ENCODE data around the gene SUGCT. TPM values are rescaled to one million over a fixed set of nuclear protein-coding genes. Genes with fewer than 3 reads are reported as not detected.

Gene SUGCT
- total RNA-seq, 1 experiment from 2014 or later: 1.5 TPM

DNA sequence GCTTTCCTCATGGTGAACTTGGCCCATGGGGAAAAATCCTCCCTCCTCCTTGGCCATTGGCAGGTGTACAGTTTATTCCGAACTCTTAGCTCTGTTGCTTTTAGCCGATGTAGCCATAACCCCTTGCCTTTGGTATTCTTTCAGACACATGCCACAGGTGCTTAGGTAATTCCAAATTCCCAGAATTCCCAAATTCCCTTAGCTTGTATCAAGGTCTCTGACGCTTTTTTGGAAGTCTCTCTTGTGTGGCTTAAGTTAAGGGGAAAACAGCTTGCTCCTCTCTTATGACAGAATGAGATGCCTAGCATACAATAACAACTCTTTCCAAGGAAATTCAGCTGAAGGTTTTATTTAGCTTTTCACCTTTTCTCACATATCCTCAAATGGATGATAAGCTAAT is 68.0 kb downstream of the SUGCT start:
- POLR2A ChIA-PET (ENCODE audit: low non-redundant PET): no interaction called here
- intact Hi-C loops (cut with micrococcal nuclease; ENCODE audit: unreplicated experiment): no loop called here

GRCh38 chr7:40204581-40204980 is 69.8 kb downstream of the SUGCT start:
- no peaks in the 10 kb centered on the region for H3K4me1 ChIP-seq (ENCODE audit: insufficient read depth, low read length, poor library complexity, severe bottlenecking)
- intact Hi-C loops (cut with micrococcal nuclease; ENCODE audit: unreplicated experiment): no loop called here
- H3K27me3 ChIP-seq (replicated peaks; ENCODE audit: insufficient read depth, low read depth, low read length, poor library complexity): no peaks in the 10 kb centered on the region
- ChIA-PET CTCF (no interaction called here), POLR2A (ENCODE audit: low non-redundant PET) (no interaction called here)
- H3K9me3 ChIP-seq (ENCODE audit: low read depth, low read length, poor library complexity, severe bottlenecking): no peaks in the 10 kb centered on the region
- H3K27ac ChIP-seq (ENCODE audit: low read depth, low read length, poor library complexity, severe bottlenecking): no peak overlapping the region
- no peak overlapping the region for H3K4me3 ChIP-seq (ENCODE audit: low read depth, low read length, poor library complexity, severe bottlenecking)
- TF ChIP-seq EZH2 (IDR thresholded peaks at IDR 0.05; ENCODE audit: borderline replicate concordance, low read depth, low read length, poor library complexity, severe bottlenecking) (no peak), CTCF (conservative IDR thresholded peaks at IDR 0.05; ENCODE audit: low read depth, low read length) (no peak)
- BruUV-seq (replicated peaks): no TSS peak
- DNase-seq (ENCODE audit: low spot score): no peak
- H3K36me3 ChIP-seq (ENCODE audit: insufficient read depth, low read length, poor library complexity, severe bottlenecking): no peaks in the 10 kb centered on the region

More for the DNA sequence above, 68.0 kb downstream of the SUGCT start:
- TF ChIP-seq CTCF (conservative IDR thresholded peaks at IDR 0.05; ENCODE audit: low read depth, low read length) (no peak), EZH2 (IDR thresholded peaks at IDR 0.05; ENCODE audit: borderline replicate concordance, low read depth, low read length, poor library complexity, severe bottlenecking) (no peak)
- no peak overlapping the region for H3K4me3 ChIP-seq (ENCODE audit: low read depth, low read length, poor library complexity, severe bottlenecking)
- no TSS peak for BruUV-seq (replicated peaks)
- no peak for DNase-seq (ENCODE audit: low spot score)
- H3K27ac ChIP-seq (ENCODE audit: low read depth, low read length, poor library complexity, severe bottlenecking): no peak overlapping the region
- CTCF ChIA-PET: no interaction called here
- H3K9me3 ChIP-seq (ENCODE audit: low read depth, low read length, poor library complexity, severe bottlenecking): no peaks in the 10 kb centered on the region
- no peaks in the 10 kb centered on the region for H3K4me1 ChIP-seq (ENCODE audit: insufficient read depth, low read length, poor library complexity, severe bottlenecking)
- H3K36me3 ChIP-seq (ENCODE audit: insufficient read depth, low read length, poor library complexity, severe bottlenecking): no peaks in the 10 kb centered on the region
- no peaks in the 10 kb centered on the region for H3K27me3 ChIP-seq (replicated peaks; ENCODE audit: insufficient read depth, low read depth, low read length, poor library complexity)

DNA sequence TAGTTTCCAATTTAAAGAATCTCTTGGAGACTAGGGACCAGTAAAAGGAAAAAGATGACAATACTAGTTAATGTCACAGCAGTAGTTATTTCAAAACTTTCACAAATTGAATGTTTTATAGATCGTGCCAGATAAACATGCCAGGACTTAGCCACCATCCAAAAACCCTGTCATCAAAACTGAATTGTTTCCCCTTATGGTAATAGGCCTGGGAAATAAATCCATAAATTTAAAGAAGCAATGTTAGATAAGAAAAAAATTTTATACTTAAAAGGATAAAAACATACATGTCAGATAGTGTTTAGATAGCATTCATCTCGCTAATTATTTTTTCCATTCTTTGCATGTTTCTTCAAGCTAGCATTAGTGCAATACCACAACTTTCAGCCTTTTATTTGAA is 71.2 kb downstream of the SUGCT start:
- H3K36me3 ChIP-seq (ENCODE audit: insufficient read depth, low read length, poor library complexity, severe bottlenecking): no peaks in the 10 kb centered on the region
- BruUV-seq (replicated peaks): no TSS peak
- no peak for DNase-seq (ENCODE audit: low spot score)
- no peaks in the 10 kb centered on the region for H3K27me3 ChIP-seq (replicated peaks; ENCODE audit: insufficient read depth, low read depth, low read length, poor library complexity)
- TF ChIP-seq CTCF (conservative IDR thresholded peaks at IDR 0.05; ENCODE audit: low read depth, low read length): no peak
- TF ChIP-seq EZH2 (IDR thresholded peaks at IDR 0.05; ENCODE audit: borderline replicate concordance, low read depth, low read length, poor library complexity, severe bottlenecking): no peak
- no peak overlapping the region for H3K27ac ChIP-seq (ENCODE audit: low read depth, low read length, poor library complexity, severe bottlenecking)
- no peak overlapping the region for H3K4me3 ChIP-seq (ENCODE audit: low read depth, low read length, poor library complexity, severe bottlenecking)
- no peaks in the 10 kb centered on the region for H3K9me3 ChIP-seq (ENCODE audit: low read depth, low read length, poor library complexity, severe bottlenecking)
- ChIA-PET POLR2A (ENCODE audit: low non-redundant PET) (no interaction called here), CTCF (interaction anchor here (0.6 kb wide), 1 partner anchor 790 kb away, joined by 5 read pairs; no protein-coding TSS in a partner anchor)
- intact Hi-C loops (cut with micrococcal nuclease; ENCODE audit: unreplicated experiment): no loop called here
- no peaks in the 10 kb centered on the region for H3K4me1 ChIP-seq (ENCODE audit: insufficient read depth, low read length, poor library complexity, severe bottlenecking)

Measured in A673 (cell line).